Frontal cortex (tissue), 4 donors: Measurements from ENCODE around the gene SEC16B. TPM values are rescaled to one million over a fixed set of nuclear protein-coding genes. Genes with fewer than 3 reads are reported as not detected.

Experiments used
- DNase-seq, 2 donors: peaks; one replicate each; pipeline ENCODE4 v3.0.0; 2012; ENCODE audit warnings: low spot score in 2 of 2
- FAIRE-seq: peaks from 2 replicates; lab custom pipeline; 2012; peaks lifted over from hg19 to GRCh38; lab: Jason Lieb, UNC
- total RNA-seq: library from RNA; depleted of rRNA; stranded (reverse); fragments of >200 nt; gene quantifications from one replicate; pipeline ENCODE4 v1.2.3, GENCODE V29; 2014
- donor health status: control.
- donor health status: control.
- donor health status: control.

Gene SEC16B
- total RNA-seq, 1 donor from 2014 or later = not detected

GRCh38 chr1:177983077-177983476, 13.2 kb upstream of the SEC16B start:
- no peak for FAIRE-seq
- DNase-seq = no peak

GRCh38 chr1:177981200-177981599, 11.3 kb upstream of the SEC16B start:
- no peak for FAIRE-seq
- no peak for DNase-seq

GRCh38 chr1:177979272-177979671, 9.4 kb upstream of the SEC16B start:
- DNase-seq = no peak
- FAIRE-seq = no peak

- no peak for DNase-seq
These were observed 8.7 kb upstream of the SEC16B start for GRCh38 chr1:177978530-177978929.

GRCh38 chr1:177977141-177977540, 7.3 kb upstream of the SEC16B start:
- FAIRE-seq (no peak), DNase-seq (no peak)

More at GRCh38 chr1:177978530-177978929, 8.7 kb upstream of the SEC16B start:
- FAIRE-seq = no peak

GRCh38 chr1:177976596-177976995, 6.7 kb upstream of the SEC16B start:
- DNase-seq (no peak), FAIRE-seq (no peak)

GRCh38 chr1:177975588-177976495, 6.0 kb upstream of the SEC16B start:
- DNase-seq (no peak), FAIRE-seq (no peak)

- FAIRE-seq (no peak), DNase-seq (no peak)
These were observed 3.7 kb upstream of the SEC16B start for GRCh38 chr1:177973585-177973984.

GRCh38 chr1:177969109-177969508, 749 bp downstream of the SEC16B start:
- DNase-seq (no peak), FAIRE-seq (no peak)

GRCh38 chr1:177966199-177966598, 3.7 kb downstream of the SEC16B start:
- no peak for DNase-seq

GRCh38 chr1:177965293-177965692, 4.6 kb downstream of the SEC16B start:
- DNase-seq = no peak
- FAIRE-seq = no peak

More at GRCh38 chr1:177966199-177966598, 3.7 kb downstream of the SEC16B start:
- FAIRE-seq = no peak

GRCh38 chr1:177964336-177964735, 5.5 kb downstream of the SEC16B start:
- FAIRE-seq (no peak), DNase-seq (no peak)

GRCh38 chr1:177960939-177961622, 8.8 kb downstream of the SEC16B start:
- no peak for DNase-seq
- no peak for FAIRE-seq

GRCh38 chr1:177959811-177960515, 9.9 kb downstream of the SEC16B start:
- DNase-seq = no peak
- no peak for FAIRE-seq

GRCh38 chr1:177958092-177958491, 11.8 kb downstream of the SEC16B start:
- DNase-seq = no peak
- FAIRE-seq = no peak

- DNase-seq = no peak
- FAIRE-seq = no peak
These were observed 15.8 kb downstream of the SEC16B start for GRCh38 chr1:177954076-177954475.

GRCh38 chr1:177953549-177953948, 16.3 kb downstream of the SEC16B start:
- DNase-seq = no peak
- no peak for FAIRE-seq

GRCh38 chr1:177952691-177953090, 17.2 kb downstream of the SEC16B start:
- no peak for DNase-seq
- no peak for FAIRE-seq

- no peak for DNase-seq
- no peak for FAIRE-seq
These were observed 17.6 kb downstream of the SEC16B start for GRCh38 chr1:177952249-177952648.

- FAIRE-seq = no peak
These were observed 19.4 kb downstream of the SEC16B start for GRCh38 chr1:177950506-177950905.

More at GRCh38 chr1:177950506-177950905, 19.4 kb downstream of the SEC16B start:
- DNase-seq = no peak
